GM21515 (cell line): ENCODE measurements around the gene PSAT1.

Experiments used
- ATAC-seq: cut with Tn5 transposase; IDR thresholded peaks from one replicate; pipeline ENCODE4 v1.9.1; 2021; ENCODE audit not compliant: unreplicated experiment

Gene PSAT1

GRCh38 chr9:78292026-78292425 is 4.9 kb upstream of the PSAT1 start:
- ATAC-seq = no peak

GRCh38 chr9:78292716-78293497 is 4.0 kb upstream of the PSAT1 start:
- ATAC-seq = no peak

GRCh38 chr9:78294290-78295176 is 2.4 kb upstream of the PSAT1 start:
- no peak for ATAC-seq

GRCh38 chr9:78295177-78295575 is 1.7 kb upstream of the PSAT1 start:
- ATAC-seq = no peak

GRCh38 chr9:78295731-78296130 is 1.2 kb upstream of the PSAT1 start:
- ATAC-seq = no peak

- ATAC-seq = no peak
Measured at GRCh38 chr9:78296201-78296892, 578 bp upstream of the PSAT1 start.

GRCh38 chr9:78297672-78297961 is 692 bp downstream of the PSAT1 start:
- ATAC-seq = peak; percentile 51

GRCh38 chr9:78298046-78298765 is 1.3 kb downstream of the PSAT1 start:
- ATAC-seq = no peak

- no peak for ATAC-seq
Measured at GRCh38 chr9:78300209-78300608, 3.3 kb downstream of the PSAT1 start.

GRCh38 chr9:78301466-78301865 is 4.5 kb downstream of the PSAT1 start:
- no peak for ATAC-seq

- no peak for ATAC-seq
Measured at GRCh38 chr9:78303377-78304062, 6.6 kb downstream of the PSAT1 start.

- ATAC-seq = no peak
Measured at GRCh38 chr9:78304357-78304756, 7.4 kb downstream of the PSAT1 start.

- no peak for ATAC-seq
Measured at GRCh38 chr9:78306222-78307076, 9.5 kb downstream of the PSAT1 start.

GRCh38 chr9:78307360-78307759 is 10.4 kb downstream of the PSAT1 start:
- no peak for ATAC-seq

GRCh38 chr9:78309066-78309465 is 12.1 kb downstream of the PSAT1 start:
- no peak for ATAC-seq

GRCh38 chr9:78311075-78311474 is 14.2 kb downstream of the PSAT1 start:
- no peak for ATAC-seq

- no peak for ATAC-seq
Measured at GRCh38 chr9:78311886-78312524, 15.1 kb downstream of the PSAT1 start.

- ATAC-seq = no peak
Measured at GRCh38 chr9:78314550-78314949, 17.6 kb downstream of the PSAT1 start.
